Testis (tissue), 3 donors: Measurements from ENCODE around the gene TMED8. TPM values are rescaled to one million over a fixed set of nuclear protein-coding genes. Genes with fewer than 3 reads are reported as not detected.

Experiments used
- DNase-seq: peaks from one replicate; pipeline ENCODE4 v3.0.0-alpha.2; 2019
- H3K27ac ChIP-seq, 2 donors: fragments of 200-600 bp; sonication (generic); one replicate each; pipeline ENCODE4 v1.5.1; 2019
- H3K27me3 ChIP-seq: fragments of 200-600 bp; sonication (generic); one replicate; pipeline ENCODE4 v1.5.1; 2019
- H3K36me3 ChIP-seq: fragments of 200-600 bp; sonication (generic); one replicate; pipeline ENCODE4 v1.5.1; 2017; ENCODE audit warnings: low read depth; ENCODE audit errors: missing control alignments
- H3K4me1 ChIP-seq: fragments of 200-600 bp; sonication (generic); one replicate; pipeline ENCODE4 v1.5.1; 2019
- H3K4me3 ChIP-seq, 2 donors: fragments of 200-600 bp; sonication (generic); one replicate each; pipeline ENCODE4 v1.5.1; 2017 to 2019
- H3K9me3 ChIP-seq: fragments of 200-600 bp; sonication (generic); one replicate; pipeline ENCODE4 v1.5.1; 2017
- CTCF ChIP-seq, 3 experiments: fragments of 450-650 bp in 2 of 3; fragments of 200-600 bp in 1 of 3; sonication (generic) in 1 of 3; IDR thresholded peaks; one replicate each; pipeline ENCODE4 v1.5.1; 2016 to 2019; ENCODE audit warnings: antibody characterized with exemption in 3 of 3, mild to moderate bottlenecking in 2 of 3, moderate library complexity in 1 of 3
- POLR2A ChIP-seq: fragments of 450-650 bp; IDR thresholded peaks from one replicate; pipeline ENCODE4 v1.6.1; 2017; ENCODE audit warnings: antibody characterized with exemption, mild to moderate bottlenecking, moderate library complexity
- WGBS, 2 donors: methylation state at CpG; one replicate each; pipeline ENCODE4 v1.1.5; 2018; 5-methylcytosine and 5-hydroxymethylcytosine counted together
- intact Hi-C: fragments of 100-400 bp; cut with DNase I; formaldehyde crosslinking; loops from one replicate; pipeline ENCODE4 v1.15.1; 2023; ENCODE audit warnings: low total_unique reads
- polyA plus RNA-seq: library from polyadenylated mRNA; stranded (reverse); fragments of 350-450 nt; fragmentation: Illumina TruSeq; extraction: RNeasy Lipid Tissue Mini Kit (QIAGEN cat#74804); gene quantifications from one replicate; pipeline ENCODE4 v1.2.3, GENCODE V29; 2014; ENCODE audit warnings: low read depth, low replicate concordance; ENCODE audit not compliant: insufficient read depth
- total RNA-seq, 2 donors: library from RNA; depleted of rRNA; stranded (reverse); fragments of >200 nt; gene quantifications; one replicate each; pipeline ENCODE4 v1.2.3, GENCODE V29; 2016

TMED8 gene
- total and polyA plus RNA-seq, 3 donors from 2014 or later, result 16.9 to 40.1 (median 30.9) TPM

GRCh38 chr14:77316195-77316505 is 60.7 kb downstream of the TMED8 start:
- intact Hi-C loops, result no loop called here
- Histone ChIP-seq H3K4me3 (no peak overlapping the region), H3K9me3 (no peaks in the 10 kb centered on the region), H3K27ac (peak overlapping the region; percentile 41 to 81), H3K4me1 (peaks cover 64% of the 10 kb centered on the region), H3K36me3 (no peaks in the 10 kb centered on the region), H3K27me3 (no peaks in the 10 kb centered on the region)
- no peak for DNase-seq
- WGBS, 2 donors, result 43 to 50% methylated on average over 1 of the region's 1 CpG
- TF ChIP-seq POLR2A (no peak), CTCF (IDR thresholded peaks at IDR 0.05) (no peak)

GRCh38 chr14:77314539-77315457 is 62.1 kb downstream of the TMED8 start:
- Histone ChIP-seq H3K27me3 (no peaks in the 10 kb centered on the region), H3K4me1 (peaks cover 62% of the 10 kb centered on the region), H3K36me3 (no peaks in the 10 kb centered on the region), H3K9me3 (no peaks in the 10 kb centered on the region), H3K4me3 (no peak overlapping the region), H3K27ac (peak overlapping the region; percentile 41 to 81)
- no peak for DNase-seq
- TF ChIP-seq POLR2A (no peak), CTCF (IDR thresholded peaks at IDR 0.05) (no peak)
- intact Hi-C loops, result no loop called here
- 47 to 62% methylated on average over 10 of the region's 10 CpGs for WGBS, 2 donors

GRCh38 chr14:77314043-77314442 is 62.9 kb downstream of the TMED8 start:
- peaks cover 54% of the 10 kb centered on the region for H3K4me1 ChIP-seq
- no peak for DNase-seq
- TF ChIP-seq CTCF (IDR thresholded peaks at IDR 0.05), result peak in 1 of 3 experiments; percentile 7
- no peak for TF ChIP-seq POLR2A
- no peaks in the 10 kb centered on the region for H3K36me3 ChIP-seq
- peak overlapping the region; percentile 41 to 81 for H3K27ac ChIP-seq
- H3K4me3 ChIP-seq, result no peak overlapping the region
- H3K27me3 ChIP-seq, result no peaks in the 10 kb centered on the region
- no peaks in the 10 kb centered on the region for H3K9me3 ChIP-seq
- WGBS, 2 donors, result 17 to 23% methylated on average over 2 of the region's 2 CpGs
- intact Hi-C loops, result no loop called here

GRCh38 chr14:77313371-77313770 is 63.5 kb downstream of the TMED8 start:
- H3K36me3 ChIP-seq, result no peaks in the 10 kb centered on the region
- TF ChIP-seq CTCF (IDR thresholded peaks at IDR 0.05) (no peak), POLR2A (no peak)
- H3K27me3 ChIP-seq, result no peaks in the 10 kb centered on the region
- no peaks in the 10 kb centered on the region for H3K9me3 ChIP-seq
- DNase-seq, result no peak
- 55 to 59% methylated on average over 1 of the region's 1 CpG for WGBS, 2 donors
- peak overlapping the region; percentile 41 to 81 for H3K27ac ChIP-seq
- no peak overlapping the region for H3K4me3 ChIP-seq
- peaks cover 47% of the 10 kb centered on the region for H3K4me1 ChIP-seq
- intact Hi-C loops, result no loop called here

- peak overlapping the region in 1 of 2 donors; percentile 81 for H3K27ac ChIP-seq
- no peaks in the 10 kb centered on the region for H3K36me3 ChIP-seq
- H3K9me3 ChIP-seq, result no peaks in the 10 kb centered on the region
- peaks cover 54% of the 10 kb centered on the region for H3K4me1 ChIP-seq
- H3K27me3 ChIP-seq, result no peaks in the 10 kb centered on the region
- DNase-seq, result no peak
- H3K4me3 ChIP-seq, result no peak overlapping the region
- 93 to 96% methylated on average over 2 of the region's 2 CpGs for WGBS, 2 donors
- TF ChIP-seq CTCF (IDR thresholded peaks at IDR 0.05) (no peak), POLR2A (no peak)
- intact Hi-C loops, result no loop called here
These were observed 65.7 kb downstream of the TMED8 start for GRCh38 chr14:77311217-77311616.
